Activated T-helper 1 cell treated with anti-CD3 and anti-CD28 coated beads, Interleukin-2, amount 50 U/mL, for 16 hours (primary cell): ENCODE results near the gene CFAP99.

ENCODE experiments used
- DNase-seq, 2 donors: peaks; one replicate each; pipeline ENCODE4 v3.0.0-alpha.2; 2020; ENCODE audit warnings: low read depth in 1 of 2, low spot score in 1 of 2

The CFAP99 gene

DNA sequence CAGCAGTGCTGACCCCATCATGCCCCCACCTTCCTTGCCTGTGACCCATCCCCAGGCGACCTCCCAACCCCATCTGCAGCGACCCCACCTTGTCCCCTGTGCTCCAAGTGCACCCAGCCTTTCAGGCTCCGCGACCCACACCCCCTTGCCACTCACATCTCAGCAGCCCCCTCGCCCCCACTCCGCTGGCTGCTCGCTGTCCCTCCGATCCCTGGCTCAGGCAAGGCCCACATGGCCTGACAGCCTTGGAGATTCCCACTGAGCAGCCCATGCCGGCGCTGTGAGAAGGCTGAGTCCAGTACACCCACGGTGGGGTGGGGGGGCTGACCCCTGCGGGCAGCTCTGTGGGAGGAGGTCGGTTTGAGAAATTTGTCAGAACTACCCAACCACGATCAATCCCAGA, 9.4 kb upstream of the CFAP99 start:
- DNase-seq, result no peak

DNA sequence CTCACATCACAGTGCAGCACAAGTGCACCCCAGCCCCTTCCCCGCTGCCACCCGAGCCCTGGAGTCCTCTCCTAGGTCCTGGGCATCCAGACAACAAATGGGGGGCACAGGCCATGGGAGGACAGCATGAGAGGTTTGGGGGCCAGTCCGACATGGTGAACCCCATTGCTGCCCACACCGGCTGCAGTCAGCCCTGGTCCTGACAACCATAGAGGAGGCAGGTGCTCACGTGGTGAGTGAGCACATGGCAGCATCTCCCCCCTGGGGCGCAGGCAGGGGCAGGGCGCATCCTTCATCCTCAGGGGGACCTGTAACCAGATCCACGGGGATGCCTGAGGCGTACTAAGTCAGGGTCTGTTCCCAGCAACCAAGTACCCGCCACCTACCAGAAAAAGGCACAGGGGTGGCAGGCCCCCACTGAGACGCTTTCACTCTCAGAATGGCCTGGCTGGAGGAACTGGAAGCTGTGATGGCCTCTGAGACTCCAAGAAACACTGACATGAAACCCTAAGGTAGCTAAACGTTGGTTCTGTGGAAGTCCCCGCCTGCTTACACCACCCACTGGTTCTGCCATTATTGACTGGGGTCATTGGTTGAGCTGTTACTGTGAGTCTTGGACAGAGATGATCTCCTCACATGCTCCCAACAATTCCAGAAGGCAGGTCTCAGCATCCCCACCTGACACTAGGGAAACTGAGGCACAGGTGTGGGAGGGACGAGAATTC, 6.8 kb upstream of the CFAP99 start:
- no peak for DNase-seq

DNA sequence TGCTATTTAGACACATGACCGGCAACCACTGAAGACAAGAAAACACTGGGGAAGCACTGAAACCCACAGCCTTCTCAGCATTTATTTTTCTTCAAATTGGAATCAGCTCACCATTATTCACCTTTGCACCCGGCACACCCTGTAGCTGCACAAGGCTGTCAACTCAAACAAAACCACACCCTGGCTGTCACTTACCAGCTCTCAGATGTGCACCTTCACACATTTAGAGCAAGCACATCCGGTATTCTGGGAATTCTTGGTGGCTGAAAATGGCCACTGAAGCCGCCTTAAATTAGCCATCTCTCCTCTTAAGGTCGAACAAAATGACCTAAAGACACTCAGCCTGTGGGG, 6.2 kb upstream of the CFAP99 start:
- peak in 1 of 2 donors; percentile 43 for DNase-seq

DNA sequence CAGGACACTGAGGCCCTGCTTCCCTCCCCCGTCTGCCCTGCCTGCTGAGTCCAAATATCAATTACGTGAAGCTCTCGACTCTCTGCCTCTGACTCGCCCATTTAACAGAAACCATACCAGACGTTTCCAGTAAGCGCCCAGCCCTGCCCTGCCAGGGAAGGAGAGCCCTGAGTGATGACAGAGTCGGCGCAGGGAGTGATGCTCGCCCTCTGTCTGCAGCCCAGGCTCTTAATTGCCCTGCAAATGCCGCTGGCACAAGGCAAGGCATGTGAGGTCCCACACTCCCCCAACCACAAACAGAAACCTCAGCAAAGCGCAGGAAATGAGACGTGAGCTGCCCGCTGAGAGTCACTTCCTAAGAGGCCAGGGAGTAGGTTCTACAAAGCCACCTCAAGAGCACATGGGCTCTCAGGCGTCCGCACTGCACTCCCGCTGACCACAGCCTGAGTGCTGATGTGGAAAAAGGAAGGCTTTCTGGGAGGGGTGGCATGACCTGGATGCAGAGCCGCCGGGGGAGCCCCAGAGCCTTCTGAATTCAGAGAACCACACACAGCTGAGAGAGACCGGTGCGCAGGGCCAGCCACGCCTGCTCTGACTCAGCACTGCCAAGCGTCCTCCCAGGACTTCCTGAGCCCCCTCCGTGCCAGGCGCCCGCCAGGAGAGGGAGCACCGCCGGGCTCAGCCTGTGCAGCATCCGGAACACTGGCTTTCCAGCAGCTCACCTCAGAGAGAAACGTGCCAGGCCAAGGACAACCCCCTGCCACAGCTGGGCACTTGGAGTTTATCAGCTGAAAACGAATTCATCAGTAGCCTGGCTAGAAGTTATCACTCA, 5.7 kb upstream of the CFAP99 start:
- DNase-seq, result peak; percentile 67 to 79

DNA sequence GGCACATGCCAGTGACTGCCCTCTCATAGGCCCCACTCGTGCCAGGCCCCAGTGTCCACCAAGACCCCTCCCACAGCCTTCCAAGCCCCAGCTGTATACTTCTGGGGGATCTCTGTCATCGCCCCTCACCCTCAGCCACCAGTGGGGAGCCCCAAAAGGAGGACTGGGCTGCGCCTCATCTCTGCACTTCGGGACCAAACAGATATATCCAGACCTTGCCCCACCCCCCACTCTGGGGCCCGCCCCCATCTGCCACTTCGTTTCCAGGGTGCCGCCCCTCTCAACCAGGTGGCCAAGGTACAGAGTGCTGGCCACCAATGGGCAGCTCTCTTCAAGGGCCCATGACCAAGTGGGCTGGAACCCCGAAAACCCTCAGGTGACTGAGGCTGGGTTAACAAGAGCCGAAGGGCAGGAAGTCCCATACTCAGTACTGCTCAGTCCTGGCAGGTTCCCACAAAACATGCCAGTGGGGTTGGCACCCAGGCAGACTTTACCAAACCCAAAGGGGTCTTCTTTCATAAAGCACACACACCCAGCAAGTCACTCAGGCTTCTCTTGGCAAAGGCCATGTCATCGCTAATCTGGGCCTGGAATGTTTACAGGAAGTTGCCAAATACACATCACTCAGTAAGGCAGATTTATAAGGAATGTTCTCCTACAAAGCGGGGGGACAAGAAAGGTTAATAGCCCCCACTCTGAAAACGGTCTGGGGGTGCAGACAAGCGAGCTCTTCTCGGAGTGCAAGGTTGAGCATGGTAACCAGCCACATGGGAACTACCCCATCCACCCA, 4.7 kb upstream of the CFAP99 start:
- DNase-seq, result no peak

DNA sequence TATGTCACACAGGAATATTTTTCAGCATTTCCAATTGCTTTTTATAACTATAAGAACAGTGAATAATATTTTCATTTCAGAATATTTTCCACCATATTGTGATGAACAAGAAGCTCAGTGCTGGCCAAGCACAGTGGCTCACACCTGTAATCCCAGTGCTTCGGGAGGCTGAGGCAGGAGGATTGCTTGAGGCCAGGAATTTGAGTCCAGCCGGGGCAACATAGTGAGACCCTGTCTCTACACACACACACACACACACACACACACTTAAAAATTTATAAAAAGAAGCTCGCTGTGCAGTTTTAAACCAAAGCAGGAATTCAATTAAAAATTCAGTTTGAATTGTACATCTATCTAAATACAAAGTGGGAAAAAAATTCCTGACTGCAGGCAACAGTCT, 3.5 kb upstream of the CFAP99 start:
- DNase-seq, result no peak

DNA sequence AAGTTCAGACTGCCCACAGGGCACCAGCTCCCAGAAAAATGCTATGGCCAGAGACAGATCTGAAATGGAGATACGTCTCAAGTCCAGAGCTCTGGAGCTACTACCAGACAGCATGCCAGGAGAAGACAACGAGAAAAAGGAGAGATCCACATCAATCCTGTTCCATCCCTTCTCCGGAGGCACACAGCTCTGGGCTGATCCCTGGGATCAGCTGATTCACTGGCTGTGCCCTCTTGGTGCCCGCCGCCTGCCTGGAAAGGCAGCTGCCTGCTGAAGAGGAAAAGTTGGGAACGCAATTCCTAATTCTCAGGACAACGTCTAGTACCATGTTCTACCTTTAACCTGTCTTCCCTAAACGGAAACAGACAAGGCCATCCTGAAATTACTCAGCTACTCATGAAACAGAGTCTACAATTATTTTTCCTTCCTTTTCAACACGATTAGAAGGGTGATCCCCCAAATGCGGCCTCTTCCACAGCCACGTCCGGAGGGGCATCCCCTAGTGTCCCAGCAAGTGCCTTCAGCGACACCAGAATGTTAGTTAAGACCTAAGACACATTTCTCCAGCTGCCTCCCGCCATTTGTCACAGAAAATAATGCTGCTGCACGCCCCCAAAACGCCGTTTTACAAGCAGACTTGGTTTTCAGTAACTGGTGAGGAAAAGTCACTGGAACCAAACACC, 2.7 kb upstream of the CFAP99 start:
- no peak for DNase-seq

DNA sequence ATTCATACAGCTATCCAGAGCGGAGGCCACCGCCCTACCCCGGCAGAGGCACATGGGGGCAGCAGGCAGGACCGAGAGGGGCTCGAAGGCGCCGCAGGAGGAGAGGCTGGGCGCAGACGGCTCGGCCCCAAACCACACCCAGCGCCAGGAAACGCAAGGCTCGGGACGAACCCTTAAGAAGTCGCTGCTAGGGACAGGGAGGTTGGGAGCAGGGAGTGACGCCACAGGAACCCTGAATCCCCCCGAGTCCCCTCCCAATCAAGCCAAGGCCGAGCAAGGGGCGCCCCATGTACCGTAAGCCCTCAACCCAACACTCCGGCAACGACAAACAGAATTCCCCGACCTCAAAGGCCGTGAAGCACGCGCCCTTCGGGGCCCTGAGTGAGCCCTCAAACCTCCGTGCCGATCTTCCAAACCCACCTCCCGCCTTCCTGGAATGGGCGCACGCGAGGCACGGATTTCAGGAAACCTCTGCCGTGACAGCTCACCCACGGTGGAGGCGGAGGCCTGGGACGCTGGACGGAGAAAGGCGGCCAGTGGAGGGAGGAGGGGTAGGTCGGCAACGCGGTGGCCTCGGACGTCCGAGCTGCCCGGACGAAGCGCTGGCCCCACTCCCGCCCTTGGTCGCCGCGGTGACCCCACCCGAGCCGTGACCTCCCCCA, 2.1 kb upstream of the CFAP99 start:
- DNase-seq, result no peak

DNA sequence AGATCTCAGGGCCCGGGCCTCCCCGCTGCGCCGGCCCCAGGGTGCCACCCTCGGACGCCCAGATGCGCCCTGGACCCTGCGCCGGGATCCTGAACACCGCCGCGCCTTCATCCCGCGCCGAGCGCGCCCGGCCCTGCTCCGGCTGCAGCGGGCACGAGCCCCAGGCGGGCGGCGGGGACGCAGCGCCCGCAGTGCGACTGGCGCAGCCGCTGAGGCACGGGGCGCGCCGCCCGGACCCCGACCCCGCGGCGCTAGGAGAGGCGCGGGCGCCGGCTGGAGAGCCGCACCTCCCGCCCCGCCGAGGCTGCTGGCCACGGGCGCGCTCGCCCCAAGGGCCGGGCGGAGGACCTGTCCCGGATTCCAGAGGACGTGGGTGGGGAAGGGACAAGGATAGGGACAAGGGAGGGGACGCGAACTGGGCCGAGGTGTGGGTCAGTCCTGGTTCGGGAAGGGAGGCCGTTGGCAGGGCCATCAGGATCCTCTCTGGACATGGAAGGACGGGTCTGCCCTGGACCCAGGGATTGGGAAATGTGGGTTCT, 1.5 kb upstream of the CFAP99 start:
- DNase-seq, result no peak

DNA sequence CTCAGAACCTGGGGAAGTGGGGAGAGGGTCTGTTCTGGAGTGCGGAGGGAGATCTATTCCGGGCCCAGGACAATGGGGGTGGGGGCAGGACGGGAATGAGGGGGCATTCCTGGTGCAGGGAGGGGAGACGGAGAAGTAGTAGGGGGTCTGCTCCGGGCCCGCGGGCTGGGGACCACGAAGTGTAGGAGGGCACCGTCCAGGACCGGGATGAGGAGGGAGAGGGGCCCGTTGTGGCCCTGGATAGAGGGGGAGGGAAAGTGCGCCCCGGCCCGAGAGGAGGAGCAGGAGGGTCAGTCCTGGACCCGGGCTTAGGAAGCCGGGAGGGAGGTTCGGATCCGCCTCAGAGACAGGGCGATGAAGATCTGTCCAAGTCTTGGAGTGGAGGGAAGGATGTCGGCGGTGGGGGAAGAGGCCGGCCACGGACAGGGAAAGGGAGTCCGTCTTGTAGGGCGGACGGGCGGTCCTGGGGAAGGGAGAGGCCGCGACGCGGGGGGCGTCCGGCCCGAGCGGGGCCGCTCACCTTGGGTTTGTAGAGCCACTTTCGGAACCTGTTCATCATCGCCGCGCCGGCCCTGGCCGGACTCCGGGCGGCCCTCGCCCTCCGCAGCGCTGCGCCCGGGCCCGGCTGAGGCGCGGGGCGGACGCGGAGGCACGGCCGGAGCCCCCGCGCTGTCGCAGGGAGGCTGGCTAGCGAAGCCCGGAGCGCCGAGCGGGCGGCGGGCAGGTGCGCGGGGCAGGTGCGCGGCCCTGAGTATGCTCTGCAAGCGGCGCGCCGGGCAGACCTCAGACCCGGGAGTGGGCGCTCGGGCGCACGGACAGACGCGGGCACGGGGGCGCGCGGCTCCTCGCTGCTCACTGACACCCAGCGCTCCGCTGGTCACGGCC, 748 bp upstream of the CFAP99 start, which contains the start of gene ZFYVE28:
Gene ZFYVE28 (minus strand): TSS at position 881 of the 885 bp plus-strand sequence. CDS start 322 bp downstream, at position 559.
- no peak for DNase-seq

DNA sequence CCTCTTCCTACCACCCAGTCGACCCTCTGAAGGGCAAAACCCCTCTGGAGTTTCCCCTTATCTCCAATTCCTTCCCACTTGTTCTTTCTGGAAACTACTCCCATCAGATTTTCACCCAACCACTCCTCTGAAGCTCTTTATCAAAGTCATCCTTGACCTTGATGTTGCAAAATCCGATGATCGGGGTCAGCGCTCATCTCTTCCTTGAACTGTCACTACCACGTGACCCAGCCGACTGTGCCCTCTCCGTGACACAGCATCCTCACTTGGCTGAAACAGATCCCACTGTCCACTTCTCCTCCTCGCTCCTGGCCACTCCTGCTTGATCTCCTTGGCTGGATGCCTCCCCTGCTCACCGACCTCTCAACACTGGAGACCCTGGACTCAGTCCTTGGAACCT, 1.1 kb downstream of the CFAP99 start:
- no peak for DNase-seq

DNA sequence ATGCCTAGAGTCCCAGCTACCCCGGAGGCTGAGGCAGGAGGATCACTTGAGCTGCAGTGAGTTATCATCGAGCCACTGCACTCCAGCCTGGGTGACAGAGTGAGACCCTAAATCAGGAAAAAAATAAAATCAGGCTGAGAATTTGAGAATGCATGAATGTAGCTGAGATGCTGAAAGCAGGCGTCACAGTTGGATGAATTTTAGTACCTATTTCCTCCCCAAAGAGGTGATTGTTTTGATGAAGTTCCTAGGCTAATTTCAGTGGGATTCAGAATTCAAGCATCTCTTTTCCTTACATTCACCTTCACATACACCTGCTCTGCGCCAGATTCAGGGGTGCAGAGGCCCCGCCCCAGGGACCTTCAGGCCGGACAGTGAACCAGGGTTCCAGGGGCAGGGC, 3.2 kb downstream of the CFAP99 start:
- no peak for DNase-seq

DNA sequence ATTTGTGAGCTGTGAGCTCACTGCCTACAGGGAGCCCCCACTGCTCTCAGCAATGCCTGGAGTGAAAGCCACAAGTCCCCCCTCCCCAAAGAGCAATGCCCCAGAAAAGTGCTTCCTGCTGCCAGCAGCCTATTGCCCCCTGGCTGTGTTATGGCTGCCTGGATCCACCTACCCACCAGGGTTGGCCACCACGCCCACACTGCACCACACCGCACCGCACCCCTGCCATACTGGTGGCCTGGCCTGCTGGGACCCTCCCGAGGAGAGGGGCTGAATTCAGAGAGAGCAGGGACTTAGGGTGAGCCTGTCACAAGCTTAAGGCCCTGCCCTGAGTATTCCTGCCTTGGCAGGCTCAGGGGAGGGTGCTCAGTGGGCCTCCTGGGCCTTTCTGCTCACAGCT, 4.3 kb downstream of the CFAP99 start:
- DNase-seq, result no peak

DNA sequence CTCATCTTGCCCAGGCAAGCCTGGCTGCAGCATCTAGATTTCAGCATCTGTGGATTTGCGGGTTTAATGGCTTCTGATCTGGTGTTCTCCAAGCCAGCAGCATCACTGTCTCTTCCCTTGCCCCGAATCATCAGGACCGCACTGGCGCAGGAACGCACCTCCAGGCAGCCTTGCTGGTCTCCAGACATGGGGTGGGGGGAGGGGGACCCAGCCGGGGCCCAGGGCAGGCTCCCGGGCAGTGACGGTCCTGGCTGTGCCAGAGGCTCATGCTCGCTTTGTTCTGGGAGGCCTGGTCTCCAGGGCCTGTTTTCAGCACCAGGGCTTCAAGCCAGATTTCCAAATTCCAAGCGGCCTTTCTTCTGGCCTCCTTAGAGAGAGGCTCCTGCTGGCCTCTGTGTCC, 4.9 kb downstream of the CFAP99 start:
- DNase-seq, result no peak

DNA sequence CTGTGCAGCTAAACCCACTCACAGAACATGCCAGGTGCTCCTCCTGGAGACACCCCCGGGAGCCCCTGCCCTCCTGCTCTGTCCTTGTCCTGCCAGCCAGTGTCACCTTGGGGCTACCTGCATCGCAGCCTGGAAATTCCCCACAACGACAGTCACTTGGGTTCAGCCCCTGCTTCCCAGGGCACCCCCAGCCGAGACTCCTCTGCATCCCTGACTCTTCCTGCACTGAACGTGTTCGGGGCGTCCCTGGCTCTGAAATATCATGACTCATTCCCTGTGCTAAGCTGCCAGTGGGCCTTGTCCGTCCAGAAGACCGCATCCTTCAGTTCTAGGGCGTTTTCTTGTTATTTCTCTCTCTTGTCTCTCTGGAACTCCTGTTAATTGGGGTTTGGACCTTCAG, 5.8 kb downstream of the CFAP99 start:
- DNase-seq, result no peak

DNA sequence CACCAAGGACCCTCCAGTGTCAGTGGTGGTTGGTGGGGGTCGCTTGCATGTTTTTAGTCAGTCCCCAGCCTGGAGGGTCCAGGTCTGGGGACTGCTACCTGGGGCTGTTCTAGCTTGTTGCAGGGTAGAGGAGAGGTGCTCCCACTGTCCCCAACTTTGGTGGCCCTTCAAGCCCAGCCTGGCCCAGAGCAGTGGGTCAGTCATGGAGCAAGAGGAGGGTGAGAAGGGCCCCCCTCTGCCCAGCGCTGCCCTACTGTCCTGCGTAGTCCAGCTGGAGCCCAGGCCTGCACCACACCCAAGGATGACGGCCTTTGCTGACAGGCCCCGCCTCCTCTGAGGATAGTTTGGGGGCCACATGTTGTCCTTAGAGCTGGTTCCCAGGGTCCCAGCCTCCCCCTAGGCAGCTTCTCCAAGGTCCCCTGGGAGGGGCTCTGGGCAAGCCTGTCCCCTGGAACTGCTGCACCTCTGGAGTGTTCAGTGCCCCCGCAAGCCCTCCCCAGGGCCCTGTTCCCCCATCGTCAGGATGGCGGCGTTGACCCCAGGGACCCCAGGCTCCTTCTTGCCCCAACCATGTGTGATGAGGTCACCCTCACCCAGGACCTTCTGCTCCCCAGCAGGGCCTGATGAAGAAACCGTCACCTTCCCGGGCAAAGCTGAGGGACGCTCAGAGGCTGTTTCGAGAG, 6.8 kb downstream of the CFAP99 start:
- DNase-seq, result no peak

DNA sequence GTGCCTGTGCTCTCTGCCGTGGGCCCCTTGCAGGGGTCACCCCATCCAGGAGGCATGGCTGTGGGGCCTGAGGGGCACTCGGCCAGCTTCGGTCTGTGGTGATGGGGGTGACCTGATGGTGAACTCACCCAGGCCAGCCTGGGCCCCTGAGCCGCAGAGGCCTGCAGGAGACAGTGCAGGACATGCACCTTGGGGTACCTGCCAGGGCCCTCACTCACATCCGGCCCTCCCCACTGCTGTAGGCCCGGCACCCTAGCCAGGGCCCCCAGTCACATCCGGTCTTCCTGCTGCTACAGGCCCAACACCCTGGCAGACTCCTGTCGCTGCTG, 7.3 kb downstream of the CFAP99 start:
- DNase-seq, result no peak

DNA sequence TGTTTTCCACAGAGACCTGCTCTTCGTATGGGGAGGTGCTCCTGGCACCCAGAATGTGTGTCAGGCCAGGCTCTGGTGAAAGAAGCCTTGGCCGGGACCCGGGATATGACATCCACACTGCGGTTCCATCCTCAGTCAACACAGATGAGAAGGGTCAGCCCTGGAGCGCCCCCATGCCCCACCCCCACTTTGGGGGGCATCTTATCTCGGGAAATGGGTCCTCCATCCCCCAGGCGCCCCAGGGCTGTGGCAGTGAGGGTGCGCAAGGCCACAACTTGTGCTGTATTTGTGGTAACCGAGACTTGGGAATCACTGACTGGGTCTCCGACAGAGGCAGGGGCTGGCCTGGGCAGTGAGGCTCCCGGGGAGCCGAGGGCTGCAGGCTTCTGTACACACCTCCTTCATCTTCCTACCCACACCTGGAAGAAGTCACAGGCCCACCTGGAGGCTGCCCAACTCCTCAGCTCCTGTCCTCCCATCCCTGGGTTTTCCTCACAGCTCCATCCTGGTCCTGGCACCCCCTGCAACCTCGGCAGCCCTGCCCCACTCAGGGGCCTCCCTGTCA, 8.0 kb downstream of the CFAP99 start:
- DNase-seq, result no peak
